HCT116 (cell line): ENCODE results near the gene FIBCD1. TPM values are rescaled to one million over a fixed set of nuclear protein-coding genes. Genes with fewer than 3 reads are reported as not detected.

ENCODE experiments used
- ATAC-seq: fragments of 200-7000 bp; cut with Tn5 transposase; 2 replicates; pipeline ENCODE4 v1.9.1; 2020; ENCODE audit warnings: mild to moderate bottlenecking, moderate library complexity
- BruUV-seq: library from RNA; stranded (reverse); fragments of 400-500 nt; replicated peaks from 2 replicates; lab custom pipeline; 2021; lab: Mats Ljungman, UMichigan
- CTCF ChIA-PET: fragments of 300-600 bp; sonication (Branson Sonifier 250); formaldehyde crosslinking; loops from one replicate; lab custom pipeline; 2021; ENCODE audit warnings: antibody characterized with exemption; lab: Charles Lee
- POLR2A ChIA-PET: fragments of 300-600, 350-600 bp; sonication (Branson Sonifier 250); formaldehyde crosslinking; loops from one replicate; lab custom pipeline; 2021; ENCODE audit warnings: antibody characterized with exemption; lab: Charles Lee
- RAD21 ChIA-PET, 2 experiments: fragments of 300-600 bp; sonication (Branson Sonifier 250); formaldehyde crosslinking; loops; one replicate each; lab custom pipeline; 2023; ENCODE audit warnings: low total read pairs in 2 of 2; ENCODE audit not compliant: uncharacterized antibody in 2 of 2, unreplicated experiment in 2 of 2, low non-redundant PET in 1 of 2; lab: Charles Lee
- DNase-seq: peaks from one replicate; pipeline ENCODE4 v3.0.0-alpha.2; 2010; ENCODE audit warnings: low read depth, low spot score
- H2AFZ ChIP-seq: fragments of 200-600 bp; shearing (Covaris generic), sonication (generic); 2 replicates; pipeline ENCODE4 v1.6.1; 2017; ENCODE audit warnings: low read depth, mixed run types, mixed read lengths, antibody characterized with exemption, low read length; ENCODE audit not compliant: poor library complexity, severe bottlenecking
- H3K27ac ChIP-seq: 2 replicates; pipeline ENCODE4 v1.5.1; 2012; ENCODE audit warnings: low read depth, low read length
- H3K27me3 ChIP-seq: fragments of 200-600 bp; sonication (generic); 2 replicates; pipeline ENCODE4 v1.6.1; 2016; ENCODE audit warnings: mixed run types, low read length, mixed read lengths; ENCODE audit not compliant: insufficient read depth
- H3K36me3 ChIP-seq, 2 experiments: fragments of 200-500 bp in 1 of 2; fragments of 200-600 bp in 1 of 2; sonication (Bioruptor generic) in 1 of 2; sonication (generic) in 1 of 2; 2 replicates each; pipeline versions ENCODE4 v1.5.1 to v1.6.1; 2014 to 2016; ENCODE audit warnings: low read length in 2 of 2, inconsistent platforms in 1 of 2, mixed read lengths in 1 of 2, mixed run types in 1 of 2; ENCODE audit not compliant: insufficient read depth in 2 of 2, control insufficient read depth in 1 of 2
- H3K4me1 ChIP-seq, 2 experiments: fragments of 200-600 bp in 1 of 2; sonication (generic) in 1 of 2; 2 replicates each; pipeline versions ENCODE4 v1.5.1 to v1.6.1; 2012 to 2017; ENCODE audit warnings: low read length in 2 of 2, inconsistent platforms in 1 of 2, mild to moderate bottlenecking in 1 of 2, mixed read lengths in 1 of 2, mixed run types in 1 of 2, moderate library complexity in 1 of 2; ENCODE audit not compliant: insufficient read depth in 2 of 2, control insufficient read depth in 1 of 2
- H3K4me2 ChIP-seq: fragments of 200-600 bp; sonication (generic); 2 replicates; pipeline ENCODE4 v1.6.1; 2017; ENCODE audit warnings: mixed run types, low read length, mixed read lengths
- H3K4me3 ChIP-seq, 2 experiments: fragments of 200-600 bp in 1 of 2; sonication (generic) in 1 of 2; replicated peaks in 1 of 2; 2 replicates each; pipeline ENCODE4 v1.5.1; 2011 to 2016; ENCODE audit warnings: low read length in 2 of 2, control low read depth in 1 of 2, low read depth in 1 of 2, mild to moderate bottlenecking in 1 of 2, mixed read lengths in 1 of 2, mixed run types in 1 of 2
- H3K79me2 ChIP-seq: fragments of 200-600 bp; sonication (generic); 2 replicates; pipeline ENCODE4 v1.6.1; 2017; ENCODE audit warnings: mild to moderate bottlenecking, mixed run types, low read length, moderate library complexity, mixed read lengths; ENCODE audit not compliant: insufficient read depth
- H3K9ac ChIP-seq: fragments of 200-600 bp; sonication (generic); 2 replicates; pipeline ENCODE4 v1.6.1; 2016; ENCODE audit warnings: low read length, mixed read lengths
- H3K9me2 ChIP-seq: fragments of 200-600 bp; sonication (generic), shearing (Covaris generic); 2 replicates; pipeline ENCODE4 v1.6.1; 2017; ENCODE audit warnings: mixed run types, mild to moderate bottlenecking, moderate library complexity; ENCODE audit not compliant: insufficient read depth
- H3K9me3 ChIP-seq, 2 experiments: fragments of 200-500 bp in 1 of 2; fragments of 200-600 bp in 1 of 2; sonication (Bioruptor generic) in 1 of 2; sonication (generic) in 1 of 2; 2 replicates each; pipeline ENCODE4 v1.6.1; 2014 to 2017; ENCODE audit warnings: low read length in 2 of 2, mixed read lengths in 2 of 2, inconsistent platforms in 1 of 2, low read depth in 1 of 2, mild to moderate bottlenecking in 1 of 2, mixed run types in 1 of 2, moderate library complexity in 1 of 2; ENCODE audit not compliant: control insufficient read depth in 1 of 2, insufficient read depth in 1 of 2
- H4K20me1 ChIP-seq: fragments of 200-600 bp; sonication (generic), shearing (Covaris generic); 2 replicates; pipeline ENCODE4 v1.6.1; 2017; ENCODE audit warnings: mixed run types, mild to moderate bottlenecking, moderate library complexity; ENCODE audit not compliant: insufficient read depth
- ATF3 ChIP-seq: IDR thresholded peaks from 2 replicates; pipeline ENCODE4 v1.6.1; 2012
- CEBPB ChIP-seq: IDR thresholded peaks from 2 replicates; pipeline ENCODE4 v1.6.1; 2012; ENCODE audit warnings: low read depth
- EGR1 ChIP-seq: IDR thresholded peaks from 2 replicates; pipeline ENCODE4 v1.6.1; 2012; ENCODE audit warnings: low read depth
- ELF1 ChIP-seq: IDR thresholded peaks from 2 replicates; pipeline ENCODE4 v1.6.1; 2012; ENCODE audit warnings: low read depth, borderline replicate concordance
- EZH2phosphoT487 ChIP-seq: fragments of 200-600 bp; IDR thresholded peaks from 2 replicates; pipeline ENCODE4 v1.6.1; 2018; ENCODE audit warnings: antibody characterized with exemption, borderline replicate concordance
- FOSL1 ChIP-seq: IDR thresholded peaks from 2 replicates; pipeline ENCODE4 v1.6.1; 2012; ENCODE audit warnings: low read depth
- POLR2A ChIP-seq: IDR thresholded peaks from 2 replicates; pipeline ENCODE4 v1.7.0; 2011; ENCODE audit warnings: borderline replicate concordance; ENCODE audit not compliant: insufficient read depth, insufficient read length; ENCODE audit errors: extremely low read depth
- RAD21 ChIP-seq: IDR thresholded peaks from 2 replicates; pipeline ENCODE4 v1.6.1; 2012; ENCODE audit warnings: low read depth, mild to moderate bottlenecking
- intact Hi-C: fragments of 100-400 bp; cut with micrococcal nuclease; formaldehyde crosslinking; loops from 2 replicates; pipeline ENCODE4 v1.10.0; 2022
- total RNA-seq: library from RNA; stranded (reverse); gene quantifications from one replicate; pipeline ENCODE4 v1.2.1, GENCODE V29; 2021; ENCODE audit not compliant: unreplicated experiment
- TF ChIP-seq, protein P1 (sequence below): IDR thresholded peaks from 2 replicates; pipeline ENCODE4 v1.6.1; 2011; ENCODE audit warnings: mild to moderate bottlenecking, low read length, moderate library complexity; ENCODE audit not compliant: insufficient replicate concordance; ENCODE audit errors: extremely low read depth

Gene FIBCD1
- total RNA-seq, 1 experiment from 2014 or later = 26.1 TPM

- Histone ChIP-seq H3K27me3 (no peaks in the 10 kb centered on the region), H3K79me2 (no peaks in the 10 kb centered on the region), H3K27ac (no peak overlapping the region), H3K36me3 (no peaks in the 10 kb centered on the region), H3K4me1 (no peaks in the 10 kb centered on the region), H3K9ac (no peak overlapping the region), H4K20me1 (no peaks in the 10 kb centered on the region), H3K9me2 (no peaks in the 10 kb centered on the region), H3K4me3 (no peak overlapping the region), H3K4me2 (no peak overlapping the region), H2AFZ (no peak overlapping the region), H3K9me3 (no peaks in the 10 kb centered on the region)
- POLR2A ChIA-PET = no interaction called here
- intact Hi-C loops = no loop called here
- TF ChIP-seq CEBPB (no peak), POLR2A (no peak), ELF1 (no peak), FOSL1 (no peak), RAD21 (no peak), EZH2phosphoT487 (no peak), EGR1 (no peak), ATF3 (no peak)
- TF ChIP-seq, protein P1, sequence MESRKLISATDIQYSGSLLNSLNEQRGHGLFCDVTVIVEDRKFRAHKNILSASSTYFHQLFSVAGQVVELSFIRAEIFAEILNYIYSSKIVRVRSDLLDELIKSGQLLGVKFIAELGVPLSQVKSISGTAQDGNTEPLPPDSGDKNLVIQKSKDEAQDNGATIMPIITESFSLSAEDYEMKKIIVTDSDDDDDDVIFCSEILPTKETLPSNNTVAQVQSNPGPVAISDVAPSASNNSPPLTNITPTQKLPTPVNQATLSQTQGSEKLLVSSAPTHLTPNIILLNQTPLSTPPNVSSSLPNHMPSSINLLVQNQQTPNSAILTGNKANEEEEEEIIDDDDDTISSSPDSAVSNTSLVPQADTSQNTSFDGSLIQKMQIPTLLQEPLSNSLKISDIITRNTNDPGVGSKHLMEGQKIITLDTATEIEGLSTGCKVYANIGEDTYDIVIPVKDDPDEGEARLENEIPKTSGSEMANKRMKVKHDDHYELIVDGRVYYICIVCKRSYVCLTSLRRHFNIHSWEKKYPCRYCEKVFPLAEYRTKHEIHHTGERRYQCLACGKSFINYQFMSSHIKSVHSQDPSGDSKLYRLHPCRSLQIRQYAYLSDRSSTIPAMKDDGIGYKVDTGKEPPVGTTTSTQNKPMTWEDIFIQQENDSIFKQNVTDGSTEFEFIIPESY = no peak
- DNase-seq = no peak
- CTCF ChIA-PET = no interaction called here
- no peak for ATAC-seq
- RAD21 ChIA-PET = no interaction called here
- BruUV-seq = no TSS peak
These were observed 19.4 kb downstream of the FIBCD1 start for GRCh38 chr9:130919559-130920145.
